Activated CD4-positive, alpha-beta T cell treated with anti-CD3 and anti-CD28 coated beads, Interleukin-2, Interleukin-6, amounts not matched to agents 100 ng/mL and 50 ng/mL, durations not matched to agents 16 hours and 8 hours (primary cell): ENCODE results near the gene LMNA.
"Not testable (repeated sequence)": the region's sequence is repeated elsewhere in the genome, so short reads cannot be mapped to it uniquely, and the experiment has no call there.

ENCODE experiments used
- DNase-seq: peaks from one replicate; pipeline ENCODE4 v3.0.0-alpha.2; 2020

Gene LMNA

GRCh38 chr1:156104861-156105832 is 9.4 kb upstream of the LMNA start:
- DNase-seq = no peak

GRCh38 chr1:156106624-156107488 is 7.7 kb upstream of the LMNA start:
- DNase-seq = no peak

GRCh38 chr1:156108057-156108456 is 6.5 kb upstream of the LMNA start:
- DNase-seq = no peak

- DNase-seq = no peak
These were observed 5.8 kb upstream of the LMNA start for GRCh38 chr1:156108664-156109241.

- no peak for DNase-seq
These were observed 4.3 kb upstream of the LMNA start for GRCh38 chr1:156110252-156110651.

- DNase-seq = no peak
These were observed 3.1 kb upstream of the LMNA start for GRCh38 chr1:156111355-156111962.

- DNase-seq = no peak
These were observed 2.0 kb upstream of the LMNA start for GRCh38 chr1:156112276-156113137.

- DNase-seq = no peak
These were observed 1.1 kb upstream of the LMNA start for GRCh38 chr1:156113282-156113950.

- DNase-seq = no peak
These were observed 505 bp downstream of the LMNA start for GRCh38 chr1:156114919-156115513.

- DNase-seq = no peak
These were observed 1.2 kb downstream of the LMNA start for GRCh38 chr1:156115514-156116374.

- DNase-seq = not testable (repeated sequence)
These were observed 2.2 kb downstream of the LMNA start for GRCh38 chr1:156116731-156117130.

- DNase-seq = no peak
These were observed 3.1 kb downstream of the LMNA start for GRCh38 chr1:156117414-156118176.

- no peak for DNase-seq
These were observed 3.8 kb downstream of the LMNA start for GRCh38 chr1:156118177-156118868.

GRCh38 chr1:156119503-156120209 is 5.1 kb downstream of the LMNA start:
- DNase-seq = peak; percentile 49

GRCh38 chr1:156120318-156120717 is 5.8 kb downstream of the LMNA start:
- DNase-seq = no peak

GRCh38 chr1:156121005-156121404 is 6.5 kb downstream of the LMNA start:
- DNase-seq = not testable (repeated sequence)

- no peak for DNase-seq
These were observed 6.9 kb downstream of the LMNA start for GRCh38 chr1:156121457-156121856.

GRCh38 chr1:156122086-156122485 is 7.6 kb downstream of the LMNA start:
- DNase-seq = no peak
